SK-N-SH treated with all-trans-retinoic acid at 6 μM for 48 hours (cell line): ENCODE results near the gene TAOK2.

ENCODE experiments used
- ZFP30 ChIP-seq: fragments of 450-650 bp; formaldehyde crosslinking; IDR thresholded peaks from 2 replicates; pipeline ENCODE4 v1.5.0; 2022; ENCODE audit warnings: mild to moderate bottlenecking, moderate library complexity
- ZNF8 ChIP-seq: fragments of 450-650 bp; formaldehyde crosslinking; IDR thresholded peaks from 2 replicates; pipeline ENCODE4 v1.5.0; 2020; ENCODE audit warnings: mild to moderate bottlenecking, moderate library complexity

DNA sequence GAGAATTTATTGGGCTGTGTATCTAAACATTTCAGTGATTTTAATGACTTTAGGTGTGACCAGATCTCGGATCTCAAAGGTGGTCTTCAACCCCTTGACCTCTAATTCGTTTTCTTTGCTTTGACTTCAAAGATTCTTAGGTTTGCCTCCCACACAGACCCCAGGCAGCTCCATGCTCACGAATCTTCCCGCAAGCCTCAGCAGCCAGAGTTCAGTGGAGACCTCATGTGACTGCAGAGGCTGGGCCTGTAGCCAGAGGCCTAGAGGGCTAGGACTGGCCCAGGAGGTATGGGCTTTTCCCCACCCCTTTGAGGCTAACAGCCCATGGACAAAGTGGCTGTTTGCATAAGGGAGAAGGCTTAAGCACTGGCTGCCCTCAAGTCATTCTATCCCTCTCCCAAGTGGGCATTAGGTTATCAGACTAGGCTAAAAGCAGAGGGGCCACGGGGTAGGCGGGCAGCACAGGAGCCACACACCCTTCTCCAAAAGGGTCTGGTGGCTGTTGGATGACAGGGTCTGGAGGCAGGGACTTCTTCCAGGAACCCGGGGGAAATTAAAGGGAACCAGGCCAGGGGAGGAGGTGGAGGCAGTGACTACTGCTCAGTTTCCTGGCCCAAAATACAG, 18.8 kb downstream of the TAOK2 start:
- no peak for TF ChIP-seq ZNF8
- TF ChIP-seq ZFP30 (CRISPR knock-in tag) = no peak
